ENCODE results near the gene MACROH2A2.
"Not testable (repeated sequence)": the region's sequence is repeated elsewhere in the genome, so short reads cannot be mapped to it uniquely, and the experiment has no call there.

DNA sequence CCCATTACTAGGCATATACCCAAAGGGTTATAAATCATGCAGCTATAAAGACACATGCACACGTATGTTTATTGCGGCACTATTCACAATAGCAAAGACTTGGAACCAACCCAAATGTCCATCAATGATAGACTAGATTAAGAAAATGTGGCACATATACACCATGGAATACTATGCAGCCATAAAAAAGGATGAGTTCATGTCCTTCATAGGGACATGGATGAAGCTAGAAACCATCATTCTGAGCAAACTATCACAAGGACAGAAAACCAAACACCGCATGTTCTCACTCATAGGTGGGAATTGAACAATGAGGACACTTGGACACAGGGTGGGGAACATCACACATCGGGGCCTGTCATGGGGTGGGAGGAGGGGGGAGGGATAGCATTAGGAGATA, 5.6 kb upstream of the MACROH2A2 start:
- not testable (repeated sequence) for TF ChIP-seq TAF1, POLR2A (IDR thresholded peaks at IDR 0.05; ENCODE audit: low read depth, low read length)

All from GM12891 (cell line).